ENCODE measurements around the gene MICOS13.

MICOS13 gene

DNA sequence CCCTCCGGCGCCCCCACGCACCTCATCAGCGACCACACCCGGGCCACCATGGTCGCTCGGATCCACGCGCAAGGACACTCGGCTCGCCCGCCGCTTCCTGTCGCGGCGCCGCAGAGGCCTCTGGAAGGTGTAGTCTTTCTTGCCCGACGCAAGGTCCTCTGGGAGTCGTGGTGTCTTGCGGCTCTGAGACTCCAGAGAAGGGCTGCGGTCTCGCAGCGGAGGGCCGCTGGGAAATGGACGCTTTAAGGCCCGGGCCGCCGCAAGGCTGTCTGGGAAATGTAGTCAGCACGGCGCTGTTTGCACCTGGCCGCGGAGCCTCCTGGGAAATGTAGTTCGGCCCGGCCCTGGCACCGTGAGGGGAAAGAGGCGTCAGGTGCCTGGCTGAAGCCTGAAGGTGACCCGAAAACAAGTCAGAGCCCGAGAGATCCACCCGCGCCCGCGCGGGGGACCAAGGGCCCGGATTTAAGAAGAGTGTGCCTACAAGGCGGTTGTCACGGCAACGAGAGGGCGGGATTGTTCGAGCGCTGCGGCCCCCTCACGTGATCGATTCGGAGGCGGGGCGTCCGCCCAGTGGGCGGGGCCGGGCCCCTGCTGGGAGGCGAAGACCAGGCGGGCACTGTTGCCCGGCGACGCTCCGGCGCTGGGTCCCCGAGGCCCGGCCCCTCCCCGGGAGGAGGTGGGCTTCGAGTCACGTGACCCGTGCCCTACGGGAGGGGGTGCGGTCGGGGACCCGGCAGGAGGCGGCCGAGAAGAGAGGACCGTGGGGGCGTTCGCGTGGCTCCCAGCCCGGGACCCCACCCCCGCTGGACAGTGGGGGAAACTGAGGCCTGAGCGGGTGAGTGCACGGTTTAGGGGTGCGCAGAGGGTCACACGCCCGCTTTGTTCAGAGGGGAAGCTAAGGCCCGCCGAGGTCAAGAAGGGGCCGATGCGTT is at the start of gene MICOS13, which contains the start of gene HSD11B1L (continued):
- TF ChIP-seq, protein P1, sequence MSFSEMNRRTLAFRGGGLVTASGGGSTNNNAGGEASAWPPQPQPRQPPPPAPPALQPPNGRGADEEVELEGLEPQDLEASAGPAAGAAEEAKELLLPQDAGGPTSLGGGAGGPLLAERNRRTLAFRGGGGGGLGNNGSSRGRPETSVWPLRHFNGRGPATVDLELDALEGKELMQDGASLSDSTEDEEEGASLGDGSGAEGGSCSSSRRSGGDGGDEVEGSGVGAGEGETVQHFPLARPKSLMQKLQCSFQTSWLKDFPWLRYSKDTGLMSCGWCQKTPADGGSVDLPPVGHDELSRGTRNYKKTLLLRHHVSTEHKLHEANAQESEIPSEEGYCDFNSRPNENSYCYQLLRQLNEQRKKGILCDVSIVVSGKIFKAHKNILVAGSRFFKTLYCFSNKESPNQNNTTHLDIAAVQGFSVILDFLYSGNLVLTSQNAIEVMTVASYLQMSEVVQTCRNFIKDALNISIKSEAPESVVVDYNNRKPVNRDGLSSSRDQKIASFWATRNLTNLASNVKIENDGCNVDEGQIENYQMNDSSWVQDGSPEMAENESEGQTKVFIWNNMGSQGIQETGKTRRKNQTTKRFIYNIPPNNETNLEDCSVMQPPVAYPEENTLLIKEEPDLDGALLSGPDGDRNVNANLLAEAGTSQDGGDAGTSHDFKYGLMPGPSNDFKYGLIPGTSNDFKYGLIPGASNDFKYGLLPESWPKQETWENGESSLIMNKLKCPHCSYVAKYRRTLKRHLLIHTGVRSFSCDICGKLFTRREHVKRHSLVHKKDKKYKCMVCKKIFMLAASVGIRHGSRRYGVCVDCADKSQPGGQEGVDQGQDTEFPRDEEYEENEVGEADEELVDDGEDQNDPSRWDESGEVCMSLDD (tag by site-specific recombination; IDR thresholded peaks at IDR 0.05): peak; percentile 78; the same call in 1 of the 2 replicates
- TF ChIP-seq ZBTB20 (tag by site-specific recombination; IDR thresholded peaks at IDR 0.05) (peak; percentile 93), ZNF341 (tag by site-specific recombination; IDR thresholded peaks at IDR 0.05; ENCODE audit: low read depth) (no peak; the same call in 1 of the 2 replicates), ZNF521 (tag by site-specific recombination; IDR thresholded peaks at IDR 0.05) (no peak), ZNF529 (tag by site-specific recombination; IDR thresholded peaks at IDR 0.05; ENCODE audit: insufficient replicate concordance) (no peak), ZBTB44 (tag by site-specific recombination; IDR thresholded peaks at IDR 0.05) (0 out of 2 replicates have a peak, but pooled peaks have one; percentile 13), ZNF398 (tag by site-specific recombination; IDR thresholded peaks at IDR 0.05) (no peak; the same call in 1 of the 2 replicates), KLF1 (tag by site-specific recombination; IDR thresholded peaks at IDR 0.05) (peak; percentile 70), ZNF544 (tag by site-specific recombination; IDR thresholded peaks at IDR 0.05) (no peak), ZNF155 (tag by site-specific recombination; IDR thresholded peaks at IDR 0.05) (no peak), KLF16 (tag by site-specific recombination; IDR thresholded peaks at IDR 0.05) (peak; percentile 70; the same call in 1 of the 2 replicates), ZEB2 (tag by site-specific recombination; IDR thresholded peaks at IDR 0.05) (peak; percentile 68), ZSCAN5A (tag by site-specific recombination; IDR thresholded peaks at IDR 0.05) (no peak), ZNF501 (tag by site-specific recombination; IDR thresholded peaks at IDR 0.05) (0 out of 2 replicates have a peak, but pooled peaks have one; percentile 7), BCL11B (tag by site-specific recombination; IDR thresholded peaks at IDR 0.05; ENCODE audit: low read depth) (0 out of 2 replicates have a peak, but pooled peaks have one; percentile 8), ZIC2 (tag by site-specific recombination; IDR thresholded peaks at IDR 0.05) (peak; percentile 62), INSM2 (tag by site-specific recombination; IDR thresholded peaks at IDR 0.05) (no peak), ZNF624 (tag by site-specific recombination; IDR thresholded peaks at IDR 0.05) (no peak)

Data from HEK293 (cell line).